Measurements from ENCODE around the gene SORCS2.
"Not testable (repeated sequence)": the region's sequence is repeated elsewhere in the genome, so short reads cannot be mapped to it uniquely, and the experiment has no call there.

Gene SORCS2

GRCh38 chr4:7553280-7553679 is 360.9 kb downstream of the SORCS2 start:
- FAIRE-seq (no peak), DNase-seq (ENCODE audit: insufficient read length, low spot score) (no peak)

- no peak for FAIRE-seq
Measured at GRCh38 chr4:7554905-7555304, 362.6 kb downstream of the SORCS2 start.

GRCh38 chr4:7556558-7556957 is 364.2 kb downstream of the SORCS2 start:
- FAIRE-seq (no peak), DNase-seq (ENCODE audit: insufficient read length, low spot score) (no peak)

More at GRCh38 chr4:7554905-7555304, 362.6 kb downstream of the SORCS2 start:
- DNase-seq (ENCODE audit: insufficient read length, low spot score) = no peak

GRCh38 chr4:7557456-7557855 is 365.1 kb downstream of the SORCS2 start:
- DNase-seq (ENCODE audit: insufficient read length, low spot score) (peak; percentile 89), FAIRE-seq (no peak)

- FAIRE-seq = no peak
- no peak for DNase-seq (ENCODE audit: insufficient read length, low spot score)
Measured at GRCh38 chr4:7558436-7558835, 366.1 kb downstream of the SORCS2 start.

- FAIRE-seq = no peak
Measured at GRCh38 chr4:7559316-7559715, 367.0 kb downstream of the SORCS2 start.

GRCh38 chr4:7559741-7560395 is 367.5 kb downstream of the SORCS2 start:
- DNase-seq (ENCODE audit: insufficient read length, low spot score) (no peak), FAIRE-seq (no peak)

More at GRCh38 chr4:7559316-7559715, 367.0 kb downstream of the SORCS2 start:
- no peak for DNase-seq (ENCODE audit: insufficient read length, low spot score)

- FAIRE-seq (peak; percentile 55), DNase-seq (ENCODE audit: insufficient read length, low spot score) (no peak)
Measured at GRCh38 chr4:7561557-7561956, 369.2 kb downstream of the SORCS2 start.

GRCh38 chr4:7564242-7564641 is 371.9 kb downstream of the SORCS2 start:
- DNase-seq (ENCODE audit: insufficient read length, low spot score) = no peak
- no peak for FAIRE-seq

- FAIRE-seq = no peak
Measured at GRCh38 chr4:7565483-7565882, 373.1 kb downstream of the SORCS2 start.

GRCh38 chr4:7569810-7570783 is 377.8 kb downstream of the SORCS2 start:
- no peak for FAIRE-seq
- no peak for DNase-seq (ENCODE audit: insufficient read length, low spot score)

More at GRCh38 chr4:7565483-7565882, 373.1 kb downstream of the SORCS2 start:
- DNase-seq (ENCODE audit: insufficient read length, low spot score) = no peak

- FAIRE-seq (no peak), DNase-seq (ENCODE audit: insufficient read length, low spot score) (no peak)
Measured at GRCh38 chr4:7571001-7571400, 378.7 kb downstream of the SORCS2 start.

- FAIRE-seq (no peak), DNase-seq (ENCODE audit: insufficient read length, low spot score) (no peak)
Measured at GRCh38 chr4:7571701-7572100, 379.4 kb downstream of the SORCS2 start.

GRCh38 chr4:7572894-7573293 is 380.6 kb downstream of the SORCS2 start:
- no peak for DNase-seq (ENCODE audit: insufficient read length, low spot score)
- FAIRE-seq = no peak

- FAIRE-seq (no peak), DNase-seq (ENCODE audit: insufficient read length, low spot score) (no peak)
Measured at GRCh38 chr4:7573576-7574091, 381.3 kb downstream of the SORCS2 start.

GRCh38 chr4:7574287-7575014 is 382.1 kb downstream of the SORCS2 start:
- DNase-seq (ENCODE audit: insufficient read length, low spot score) = no peak
- no peak for FAIRE-seq

- DNase-seq (ENCODE audit: insufficient read length, low spot score) (no peak), FAIRE-seq (no peak)
Measured at GRCh38 chr4:7575426-7575825, 383.1 kb downstream of the SORCS2 start.

GRCh38 chr4:7577361-7578039 is 385.2 kb downstream of the SORCS2 start:
- FAIRE-seq = peak; percentile 4
- not testable (repeated sequence) for DNase-seq (ENCODE audit: insufficient read length, low spot score)

GRCh38 chr4:7581477-7581876 is 389.1 kb downstream of the SORCS2 start:
- FAIRE-seq = no peak
- peak; percentile 47 for DNase-seq (ENCODE audit: insufficient read length, low spot score)
